Vagina (tissue), 2 donors: Measurements from ENCODE around the gene C6.

Experiments
- CTCF ChIP-seq, 3 experiments: fragments of 450-650 bp in 2 of 3; fragments of 200-600 bp in 1 of 3; sonication (generic) in 1 of 3; IDR thresholded peaks; one replicate each; pipeline ENCODE4 v1.5.1; 2017 to 2019; ENCODE audit warnings: antibody characterized with exemption in 3 of 3, mild to moderate bottlenecking in 2 of 3, moderate library complexity in 2 of 3
- POLR2A ChIP-seq, 2 donors: fragments of 450-650 bp; IDR thresholded peaks; one replicate each; pipeline ENCODE4 v1.6.1; 2017; ENCODE audit warnings: antibody characterized with exemption in 2 of 2, mild to moderate bottlenecking in 2 of 2, moderate library complexity in 2 of 2

DNA sequence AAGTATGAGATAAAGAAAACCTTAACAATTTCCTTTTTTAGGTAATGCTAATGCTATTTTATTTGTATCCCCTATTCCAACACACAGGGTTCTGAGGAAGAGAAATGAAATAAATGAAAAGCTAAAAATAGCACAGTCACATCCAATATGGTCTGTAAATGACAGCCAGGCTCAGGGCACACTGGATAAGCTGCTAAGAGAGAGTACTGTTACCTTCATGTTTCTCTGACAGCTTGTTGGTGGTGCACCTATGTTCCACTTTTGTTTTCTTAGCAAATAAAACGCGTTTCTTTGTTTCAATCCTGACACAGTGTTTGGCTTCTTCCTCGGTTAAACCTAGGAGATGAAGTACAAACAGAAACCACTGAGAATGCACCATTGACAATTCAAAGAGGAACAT is 41.3 kb downstream of the C6 start:
- TF ChIP-seq CTCF (IDR thresholded peaks at IDR 0.05): no peak
- no peak for TF ChIP-seq POLR2A (IDR thresholded peaks at IDR 0.05)
